HepG2 (cell line): ENCODE measurements around the gene SEBOX. TPM values are rescaled to one million over a fixed set of nuclear protein-coding genes. Genes with fewer than 3 reads are reported as not detected.

Source experiments
- AKNA ChIP-seq: sonication (generic); formaldehyde crosslinking; IDR thresholded peaks from 2 replicates; pipeline ENCODE4 v1.4.0; 2020; ENCODE audit warnings: missing genetic modification reagents, borderline replicate concordance
- ATF5 ChIP-seq: sonication (generic); formaldehyde crosslinking; IDR thresholded peaks from 2 replicates; pipeline ENCODE4 v1.4.0; 2020; ENCODE audit warnings: mild to moderate bottlenecking, low read depth, missing genetic modification reagents
- CREB1 ChIP-seq, 2 experiments: fragments of 450-650 bp in 1 of 2; IDR thresholded peaks; 2 replicates each; pipeline ENCODE4 v1.6.1; 2016 to 2017; ENCODE audit warnings: control low read depth in 1 of 2, mild to moderate bottlenecking in 1 of 2, missing compliant biosample characterization in 1 of 2, missing genetic modification characterization in 1 of 2
- ELF4 ChIP-seq: sonication (generic); formaldehyde crosslinking; IDR thresholded peaks from 2 replicates; pipeline ENCODE4 v1.5.0; 2020; ENCODE audit warnings: missing genetic modification reagents, mild to moderate bottlenecking, moderate library complexity, borderline replicate concordance
- GPN1 ChIP-seq: sonication (generic); formaldehyde crosslinking; IDR thresholded peaks from 2 replicates; pipeline ENCODE4 v1.5.1; 2020; ENCODE audit warnings: missing genetic modification reagents, borderline replicate concordance
- HIVEP1 ChIP-seq: sonication (generic); formaldehyde crosslinking; IDR thresholded peaks from 2 replicates; pipeline ENCODE4 v1.4.0; 2020; ENCODE audit warnings: mild to moderate bottlenecking, missing genetic modification reagents
- IRF9 ChIP-seq: sonication (generic); formaldehyde crosslinking; IDR thresholded peaks from 2 replicates; pipeline ENCODE4 v1.8.0; 2022; ENCODE audit warnings: missing genetic modification reagents, mild to moderate bottlenecking, borderline replicate concordance
- NFYC ChIP-seq: IDR thresholded peaks from 2 replicates; pipeline ENCODE4 v1.6.1; 2016; ENCODE audit warnings: missing genetic modification reagents, missing compliant biosample characterization
- NR2F6 ChIP-seq, 2 experiments: IDR thresholded peaks; 2 replicates each; pipeline ENCODE4 v1.6.1; 2016; ENCODE audit warnings: antibody characterized with exemption in 1 of 2, mild to moderate bottlenecking in 1 of 2
- ZBTB40 ChIP-seq, 2 experiments: fragments of 450-650 bp in 1 of 2; sonication (generic) in 1 of 2; formaldehyde crosslinking in 1 of 2; IDR thresholded peaks; 2 replicates each; pipeline versions ENCODE4 v1.6.1 to v1.8.0; 2016 to 2022; ENCODE audit warnings: antibody characterized with exemption in 1 of 2, mild to moderate bottlenecking in 1 of 2, missing genetic modification reagents in 1 of 2
- ZNF570 ChIP-seq: sonication (generic); formaldehyde crosslinking; IDR thresholded peaks from 2 replicates; pipeline ENCODE4 v1.4.0; 2020; ENCODE audit warnings: mild to moderate bottlenecking, missing genetic modification reagents, borderline replicate concordance
- polyA plus RNA-seq, 8 experiments: library from polyadenylated mRNA; depleted of rRNA in 3 of 8; stranded (reverse) in 7 of 8; unstranded in 1 of 8; fragments of >200 nt; fragmentation: Illumina TruSeq in 4 of 8; extraction: Trizol in 4 of 8; gene quantifications; 2 replicates each; pipeline versions ENCODE4 v1.2.1 to v1.2.3, GENCODE V29; 2011 to 2016; ENCODE audit warnings: low read depth in 4 of 8, missing spikeins in 1 of 8, mixed read lengths in 1 of 8; ENCODE audit not compliant: insufficient read depth in 1 of 8
- total RNA-seq, 5 experiments: library from RNA; depleted of rRNA; stranded (reverse); fragments of >200 nt; fragmentation: Illumina TruSeq; extraction: Trizol; gene quantifications; 2 replicates each; pipeline ENCODE4 v1.2.3, GENCODE V29; 2016; ENCODE audit warnings: low read depth in 1 of 5

SEBOX gene
- total and polyA plus RNA-seq, 2 of the 13 experiments (the other 11 are each of a cell fraction or from before 2014, with no cell fraction given), result not detected

- no peak for TF ChIP-seq ZNF570
- no peak for TF ChIP-seq GPN1
- TF ChIP-seq ATF5, result no peak
- no peak for TF ChIP-seq AKNA
- TF ChIP-seq NR2F6 (IDR thresholded peaks at IDR 0.05), result 0 out of 2 replicates have a peak, but pooled peaks have one; percentile 27
- TF ChIP-seq NR2F6 (CRISPR knock-in tag; IDR thresholded peaks at IDR 0.05), result peak; percentile 67
- no peak for TF ChIP-seq CREB1 (IDR thresholded peaks at IDR 0.05)
- TF ChIP-seq CREB1 (CRISPR knock-in tag; IDR thresholded peaks at IDR 0.05), result no peak
- no peak for TF ChIP-seq ZBTB40 (IDR thresholded peaks at IDR 0.05)
- no peak for TF ChIP-seq ZBTB40 (CRISPR knock-in tag; IDR thresholded peaks at IDR 0.05)
- no peak for TF ChIP-seq ELF4 (CRISPR knock-in tag)
- TF ChIP-seq HIVEP1, result no peak
- no peak for TF ChIP-seq IRF9
- no peak for TF ChIP-seq NFYC (CRISPR knock-in tag)
These were observed 18.2 kb downstream of the SEBOX start (continued) for GRCh38 chr17:28346746-28347246.
